HUDEP-2 (cell line): ENCODE measurements around the gene LCOR.
"Not testable (repeated sequence)": the region's sequence is repeated elsewhere in the genome, so short reads cannot be mapped to it uniquely, and the experiment has no call there.

ENCODE experiments used
- DNase-seq, 76 experiments: peaks; one replicate each; lab custom pipeline; 2025; ENCODE audit not compliant: unreplicated experiment in 76 of 76; lab: John Stamatoyannopoulos, UW

LCOR gene

DNA sequence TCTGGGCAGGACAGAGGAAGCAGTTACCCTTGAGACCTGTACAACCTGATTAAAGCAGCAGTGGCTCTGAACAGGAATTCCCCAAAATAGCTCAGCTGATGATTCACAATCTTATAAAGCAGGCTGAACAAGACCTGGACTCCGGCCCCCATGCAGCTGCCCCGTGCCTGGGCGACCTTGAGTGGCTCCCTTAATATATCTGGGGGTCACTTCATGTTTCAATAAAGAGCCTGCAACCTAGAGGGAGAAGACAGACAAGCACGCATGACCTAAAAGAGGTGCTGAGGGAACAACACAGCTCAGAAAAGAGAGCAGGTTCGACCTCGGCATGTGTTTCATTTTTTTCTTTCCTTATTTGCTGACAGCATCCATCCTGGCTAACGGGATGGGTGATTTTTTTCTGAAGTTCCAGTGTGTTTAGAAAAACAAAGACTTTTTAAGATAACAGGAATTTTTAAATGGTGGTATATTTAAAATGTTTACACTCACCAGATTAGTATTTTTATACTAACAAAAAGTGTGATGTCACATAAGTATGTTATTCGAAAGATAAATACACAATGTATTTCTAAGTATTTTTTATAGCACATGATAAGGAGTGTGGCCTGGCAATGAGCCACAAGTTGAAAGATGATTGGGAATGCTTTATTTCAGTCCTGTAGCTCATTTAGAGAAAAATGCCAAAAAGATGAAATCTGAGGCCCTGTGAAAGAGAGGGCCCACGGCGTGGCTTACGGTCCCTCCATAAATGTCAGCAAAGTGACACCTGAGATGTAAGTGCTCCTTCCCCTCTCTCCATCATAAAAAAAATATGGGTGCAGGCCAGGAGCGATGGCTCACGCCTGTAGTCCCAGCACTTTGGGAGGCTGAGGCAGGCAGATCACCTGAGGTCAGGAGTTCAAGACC, 192.3 kb downstream of the LCOR start:
- DNase-seq, result no peak

DNA sequence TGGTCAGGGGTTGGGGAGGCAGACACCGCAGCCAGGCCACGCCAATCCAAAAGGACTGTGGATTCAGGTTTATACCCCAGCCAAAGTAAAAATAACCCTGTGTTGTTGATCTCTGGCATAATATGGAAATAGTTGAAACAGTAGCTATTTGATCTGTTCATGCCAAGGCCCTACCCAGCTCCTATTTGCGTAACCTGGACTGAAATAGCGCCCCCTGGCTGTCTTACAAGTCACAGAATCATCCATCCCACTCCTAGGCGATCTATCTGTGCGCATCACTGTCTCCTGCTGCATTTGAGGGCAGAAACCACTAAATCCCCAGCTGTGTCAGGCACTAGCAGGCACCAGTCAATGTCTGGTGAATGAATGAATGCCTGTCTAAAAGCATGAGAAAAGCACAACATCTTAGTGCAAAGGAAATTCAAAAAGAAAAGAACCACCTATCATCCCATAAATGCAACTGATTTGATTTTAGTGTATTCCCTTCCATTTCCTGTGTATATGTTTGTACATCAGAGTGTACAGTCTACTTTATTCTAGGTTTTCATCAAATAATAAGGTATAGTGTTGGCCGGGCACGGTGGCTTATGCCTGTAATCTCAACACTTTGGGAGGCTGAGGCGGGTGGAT, 193.6 kb downstream of the LCOR start:
- peak in 60 of 76 experiments; percentile 6 to 66 (median 36) for DNase-seq

DNA sequence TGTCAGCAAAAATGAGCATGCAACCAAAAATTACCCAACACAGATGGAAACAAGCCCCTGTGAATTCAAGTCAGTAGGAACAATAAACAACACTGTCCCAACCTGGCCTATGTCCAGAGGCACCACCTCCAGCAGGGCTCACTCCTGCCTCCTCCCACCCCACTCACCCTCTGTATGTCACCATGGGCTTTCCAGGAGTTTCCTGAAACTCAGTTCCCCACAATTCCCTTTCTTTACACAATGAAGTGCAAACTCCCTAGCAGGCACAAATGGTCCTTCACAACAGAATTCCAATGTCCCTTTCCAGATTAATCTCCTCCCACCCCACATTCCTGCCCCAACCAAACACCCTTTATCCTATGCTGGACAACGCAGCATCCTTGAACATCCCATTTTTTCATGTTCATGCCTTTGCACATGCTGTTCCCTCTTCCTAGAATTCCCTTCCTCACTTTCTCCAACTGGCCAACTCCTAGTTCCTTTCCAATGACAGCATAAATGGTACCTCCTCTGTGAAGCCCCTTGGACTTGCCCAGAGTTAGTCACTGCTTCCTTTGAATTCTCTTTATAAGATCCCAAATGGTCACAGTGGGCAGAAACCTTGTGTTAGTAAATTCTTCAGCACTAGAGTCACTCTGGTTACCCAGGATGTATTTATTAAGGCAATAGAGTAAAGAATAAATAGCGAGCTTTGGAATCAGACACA, 196.2 kb downstream of the LCOR start:
- DNase-seq, result no peak

DNA sequence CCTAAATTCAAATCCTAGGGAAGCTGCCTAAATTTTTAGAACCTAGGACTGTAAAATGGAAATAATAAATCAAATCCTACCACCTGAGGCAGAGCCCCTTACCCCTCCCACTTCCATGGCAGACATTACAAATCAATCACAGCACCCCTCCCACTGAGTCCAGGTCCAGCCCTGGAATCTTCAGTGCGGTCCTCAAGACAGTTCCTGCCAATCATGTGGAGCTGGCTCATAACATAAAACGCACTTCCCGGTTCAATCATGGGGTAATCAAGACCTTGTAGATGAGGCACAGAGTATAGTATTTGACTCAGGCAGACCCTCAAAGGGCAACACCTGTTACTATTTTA, 196.7 kb downstream of the LCOR start:
- no peak for DNase-seq

DNA sequence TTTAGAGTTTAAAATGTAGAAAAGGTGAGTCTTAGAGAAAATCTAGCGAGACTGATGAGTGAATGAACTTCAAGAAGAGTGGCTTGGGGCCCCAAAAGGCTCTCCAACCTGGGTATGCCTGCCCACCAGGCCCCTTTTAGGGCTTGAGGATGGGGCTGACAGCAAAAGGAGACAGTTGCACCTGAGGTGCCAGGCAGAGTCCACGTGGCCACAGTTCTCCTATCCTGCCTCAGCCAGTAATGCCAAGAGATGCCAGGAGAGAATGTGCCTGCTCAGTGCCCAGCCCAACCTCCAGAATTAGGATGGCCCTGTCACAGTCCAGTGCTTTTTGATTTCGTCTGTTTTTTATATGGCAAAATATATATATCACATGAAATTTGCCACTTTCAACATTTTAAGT, 197.2 kb downstream of the LCOR start:
- DNase-seq, result no peak

DNA sequence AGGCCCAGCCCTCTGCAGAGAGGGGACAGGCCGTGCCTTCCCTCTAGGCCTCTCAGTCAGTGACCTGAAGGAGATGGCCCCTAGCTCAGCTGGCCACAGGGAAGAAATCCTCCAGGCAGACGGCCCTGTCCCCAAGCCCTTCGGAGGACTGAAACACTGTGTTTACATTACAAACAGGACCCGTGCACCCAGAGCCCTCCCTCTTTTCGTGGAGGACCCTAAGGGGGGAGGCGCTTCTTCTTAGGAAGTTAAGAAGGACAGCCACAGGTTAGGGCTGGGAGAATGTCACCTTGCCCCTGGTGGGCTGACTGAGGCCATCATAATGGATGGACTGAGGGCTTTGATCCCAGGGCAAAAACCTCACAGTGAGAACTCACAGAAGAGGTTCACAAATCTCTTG, 198.8 kb downstream of the LCOR start:
- no peak for DNase-seq

DNA sequence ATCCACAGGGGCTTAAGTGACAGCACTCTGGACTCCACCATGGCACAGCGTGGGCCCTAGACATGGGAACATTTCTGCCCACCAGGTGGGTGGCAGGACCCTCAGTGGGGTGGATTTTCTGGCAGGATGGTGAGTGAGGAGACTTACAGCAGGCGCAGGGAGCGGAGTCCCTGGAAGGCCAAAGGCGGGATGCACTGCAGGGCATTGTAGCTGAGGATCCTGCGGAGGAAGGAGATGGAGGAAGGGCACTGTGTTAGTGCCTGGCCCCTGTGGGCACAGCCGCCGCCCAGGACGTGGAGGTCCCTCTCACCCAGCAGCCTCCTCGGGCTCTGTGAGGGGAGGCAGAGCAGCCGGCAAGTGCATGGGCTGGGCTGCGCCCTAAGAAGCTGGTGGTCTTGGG, 199.4 kb downstream of the LCOR start:
- DNase-seq, result no peak

DNA sequence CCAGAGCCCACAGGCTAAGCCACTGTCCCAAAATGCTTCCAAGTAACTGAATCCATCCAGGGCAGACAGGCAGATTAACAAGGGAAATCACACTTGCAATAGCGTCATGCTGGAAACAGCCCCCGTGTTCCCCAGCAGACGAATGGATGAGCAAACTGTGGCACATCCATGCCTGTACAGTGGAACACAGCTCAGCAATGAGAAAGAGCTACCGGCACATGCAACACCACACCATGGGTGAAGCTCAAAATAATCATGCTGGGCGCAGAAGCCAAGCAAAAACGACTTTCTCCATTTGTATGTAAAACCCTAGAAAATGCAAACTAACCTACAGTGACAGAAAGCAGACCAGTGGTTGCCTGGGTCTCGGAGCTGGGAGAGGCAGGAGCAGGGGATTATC, 200.5 kb downstream of the LCOR start:
- DNase-seq, result no peak

GRCh38 chr10:97033841-97034240, 201.7 kb downstream of the LCOR start:
- DNase-seq, result not testable (repeated sequence)

DNA sequence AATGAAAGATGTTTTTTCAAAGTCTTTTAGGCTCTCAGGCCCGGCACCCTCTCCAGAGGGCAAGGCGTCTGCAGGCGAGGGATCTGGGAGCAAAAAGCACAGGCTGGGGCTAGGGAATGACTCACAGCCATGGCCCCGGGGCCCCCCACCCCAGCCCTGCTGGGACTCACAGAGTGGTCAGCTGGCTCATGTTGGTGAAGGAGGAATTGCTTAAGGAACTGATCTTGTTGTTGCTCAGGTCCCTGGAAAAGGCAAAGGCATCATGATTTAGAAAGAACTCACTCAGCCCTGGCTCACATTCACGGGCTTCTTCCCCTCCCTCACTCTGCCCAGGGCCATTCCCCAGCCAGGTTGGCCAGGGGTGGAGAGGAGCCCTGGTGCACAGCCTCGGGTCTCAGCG, 202.2 kb downstream of the LCOR start:
- DNase-seq, result no peak

- DNase-seq, result no peak
Measured at GRCh38 chr10:97034958-97035769, 203.1 kb downstream of the LCOR start.

DNA sequence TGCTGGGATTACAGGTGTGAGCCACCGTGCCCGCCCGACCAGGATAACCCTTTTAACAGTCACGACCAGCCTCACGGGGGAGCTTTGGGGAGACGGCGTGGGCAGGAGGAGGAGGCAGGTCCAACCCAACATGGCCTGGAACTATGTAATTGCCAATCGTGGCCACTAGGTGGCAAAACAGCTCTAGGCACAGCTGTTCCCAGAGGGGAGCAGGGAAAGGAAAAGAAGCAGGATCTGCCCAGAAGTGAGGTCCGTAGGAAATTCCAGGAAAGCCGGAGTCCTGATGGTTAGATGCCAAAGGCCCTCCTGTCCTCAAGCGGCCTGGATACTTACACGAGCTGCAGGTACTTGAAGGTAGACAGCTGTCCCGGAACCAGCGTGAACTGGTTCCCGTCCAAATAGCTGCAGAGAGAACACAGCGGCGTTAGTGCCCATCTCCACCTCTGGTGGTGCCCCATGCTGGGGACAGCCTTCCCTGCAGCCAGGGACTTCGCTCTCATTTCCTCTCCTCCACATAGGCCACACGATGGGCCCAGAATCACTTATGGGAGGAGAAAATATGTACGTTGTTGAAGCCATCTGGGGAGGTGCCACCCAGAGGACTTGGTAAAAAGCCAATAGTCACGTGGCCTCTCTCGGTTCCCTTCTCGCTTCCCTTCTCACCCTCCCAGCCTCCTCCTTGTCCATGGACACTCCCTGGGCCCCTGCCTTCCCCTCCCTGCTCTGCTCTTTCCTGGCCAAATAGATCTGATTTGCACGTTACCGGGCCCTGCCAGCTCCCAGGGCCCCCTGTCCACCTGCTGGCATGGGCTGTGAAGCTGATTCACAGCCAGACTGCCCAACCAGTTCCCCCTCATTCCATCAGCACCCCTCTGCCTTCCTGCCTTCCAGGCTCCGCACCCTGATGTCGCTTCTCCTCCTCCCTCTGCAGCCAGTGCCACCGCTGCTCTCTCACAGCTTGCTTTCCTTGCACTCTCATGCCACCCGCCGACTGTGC, 205.6 kb downstream of the LCOR start:
- peak in 75 of 76 experiments; percentile 11 to 86 (median 67) for DNase-seq

DNA sequence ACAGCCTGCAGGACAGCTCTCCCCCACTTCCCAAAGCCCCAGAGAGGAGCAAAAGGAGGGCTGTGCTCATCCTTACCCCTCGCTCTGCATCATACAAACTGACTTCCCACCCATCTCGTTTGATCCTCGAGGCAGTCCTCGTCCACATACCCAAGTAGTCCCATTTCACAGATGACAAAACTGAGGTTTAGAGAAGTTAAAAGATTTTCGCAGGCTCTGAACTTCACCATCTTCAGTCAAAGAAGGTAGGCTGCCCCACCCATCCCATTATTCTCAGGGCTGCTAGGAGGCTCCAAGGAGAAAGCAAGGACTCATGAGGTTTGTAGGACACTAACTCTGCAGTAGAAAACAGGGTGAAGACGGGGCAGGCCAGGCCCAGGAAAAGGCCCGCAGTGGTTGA, 206.6 kb downstream of the LCOR start:
- DNase-seq, result no peak

DNA sequence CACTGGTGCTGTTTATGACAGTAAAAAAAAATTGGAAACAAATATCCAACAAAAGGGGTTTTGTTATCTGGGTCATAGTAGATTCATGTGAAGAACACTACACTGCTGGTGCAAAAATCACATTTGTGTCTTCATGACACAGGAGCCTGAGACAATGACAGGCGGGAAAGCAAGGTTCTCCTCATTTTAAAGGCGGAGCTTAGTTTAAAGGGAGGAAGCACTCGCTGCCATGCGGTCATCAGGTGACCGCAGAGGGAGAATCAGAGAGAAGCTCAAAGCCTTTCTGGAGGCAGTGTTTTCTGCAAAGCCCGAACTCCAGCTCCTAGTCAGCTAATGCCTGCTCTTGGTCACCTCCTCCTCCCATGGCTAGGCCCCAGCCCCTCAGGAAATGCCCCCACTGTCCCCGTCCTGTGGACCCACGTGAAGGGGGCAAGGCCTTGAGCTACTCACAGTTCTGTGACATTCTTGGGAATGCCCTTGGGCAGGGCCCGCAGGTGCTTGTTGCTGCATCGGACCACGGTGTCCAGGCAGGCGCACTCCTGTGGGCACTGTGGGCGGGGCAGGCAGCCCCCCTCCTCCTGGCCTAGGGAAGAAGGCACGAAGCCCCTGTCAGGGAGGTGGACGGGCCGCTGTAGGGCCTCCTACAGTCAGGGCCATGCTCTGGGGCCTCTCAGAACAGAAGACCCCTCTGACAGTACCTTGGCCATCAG, 207.6 kb downstream of the LCOR start:
- DNase-seq, result no peak

DNA sequence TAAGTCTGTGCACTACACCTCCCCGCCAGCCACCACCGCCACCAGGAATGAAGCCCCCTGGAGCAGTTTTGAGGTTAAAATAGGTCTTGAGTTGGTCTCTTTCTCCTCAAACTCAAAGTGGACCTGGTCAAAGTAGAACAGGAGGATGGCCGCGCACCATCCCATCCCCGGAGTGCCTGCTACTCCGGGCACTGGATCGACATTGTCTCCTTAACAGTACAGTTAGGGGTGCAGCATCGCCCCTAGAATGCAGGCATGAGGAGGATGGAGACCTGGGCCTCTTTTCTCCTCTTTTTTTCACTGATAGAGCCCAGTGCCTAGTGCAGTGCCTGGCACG, 208.1 kb downstream of the LCOR start:
- no peak for DNase-seq

- DNase-seq, result no peak
Measured at GRCh38 chr10:97040706-97041105, 208.6 kb downstream of the LCOR start.

- DNase-seq, result no peak
Measured at GRCh38 chr10:97042081-97042480, 210.0 kb downstream of the LCOR start.

- no peak for DNase-seq
Measured at GRCh38 chr10:97042716-97043562, 210.8 kb downstream of the LCOR start.
